GM12891 (cell line): ENCODE data around the gene SOX10.
"Not testable (repeated sequence)": the region's sequence is repeated elsewhere in the genome, so short reads cannot be mapped to it uniquely, and the experiment has no call there.

ENCODE experiments used
- DNase-seq: peaks from one replicate; pipeline ENCODE4 v3.0.0; 2011; ENCODE audit warnings: low spot score; ENCODE audit not compliant: insufficient read length
- FAIRE-seq: peaks from 2 replicates; lab custom pipeline; 2011; peaks lifted over from hg19 to GRCh38; lab: Jason Lieb, UNC
- PAX5 ChIP-seq: IDR thresholded peaks from 2 replicates; pipeline ENCODE4 v1.6.1; 2011; ENCODE audit warnings: low read length, moderate library complexity, mild to moderate bottlenecking; ENCODE audit not compliant: insufficient read depth, severe bottlenecking
- POLR2A ChIP-seq: IDR thresholded peaks from 2 replicates; pipeline ENCODE4 v1.6.1; 2011; ENCODE audit warnings: low read depth, low read length, control low read depth
- POLR2AphosphoS5 ChIP-seq: IDR thresholded peaks from 2 replicates; pipeline ENCODE4 v1.6.1; 2011; ENCODE audit warnings: low read depth, low read length, control low read depth
- POU2F2 ChIP-seq: IDR thresholded peaks from 2 replicates; pipeline ENCODE4 v1.6.1; 2011; ENCODE audit warnings: low read depth, mild to moderate bottlenecking, control low read depth, low read length, moderate library complexity
- SPI1 ChIP-seq: IDR thresholded peaks from 2 replicates; pipeline ENCODE4 v1.6.1; 2011; ENCODE audit warnings: low read depth, low read length, control low read depth
- TAF1 ChIP-seq: IDR thresholded peaks from 2 replicates; pipeline ENCODE4 v1.6.1; 2011; ENCODE audit warnings: low read depth, low read length, control low read depth

The SOX10 gene

DNA sequence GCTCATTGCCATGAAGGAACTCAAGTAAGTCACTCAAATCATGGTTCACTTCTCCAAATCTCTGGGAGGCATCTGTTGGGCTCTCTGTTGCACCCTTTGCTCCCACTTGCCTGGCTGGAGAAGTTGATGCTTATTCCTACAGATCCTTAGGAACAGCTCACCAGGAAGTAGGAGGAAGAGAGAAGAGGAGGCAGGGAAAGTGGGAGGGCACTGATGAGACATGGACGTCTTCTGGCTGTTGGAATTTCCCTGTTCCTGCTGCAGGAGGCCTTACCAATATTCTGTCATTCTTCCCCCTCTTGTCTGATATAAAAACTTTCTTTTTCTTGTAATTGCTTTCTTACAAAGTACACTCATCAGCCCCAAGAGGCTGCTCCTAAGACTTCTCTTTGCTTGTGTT, 17.2 kb downstream of the SOX10 start:
- DNase-seq (no peak), FAIRE-seq (no peak)
- TF ChIP-seq TAF1 (no peak), SPI1 (no peak), PAX5 (no peak), POLR2A (no peak), POU2F2 (no peak), POLR2AphosphoS5 (no peak)

DNA sequence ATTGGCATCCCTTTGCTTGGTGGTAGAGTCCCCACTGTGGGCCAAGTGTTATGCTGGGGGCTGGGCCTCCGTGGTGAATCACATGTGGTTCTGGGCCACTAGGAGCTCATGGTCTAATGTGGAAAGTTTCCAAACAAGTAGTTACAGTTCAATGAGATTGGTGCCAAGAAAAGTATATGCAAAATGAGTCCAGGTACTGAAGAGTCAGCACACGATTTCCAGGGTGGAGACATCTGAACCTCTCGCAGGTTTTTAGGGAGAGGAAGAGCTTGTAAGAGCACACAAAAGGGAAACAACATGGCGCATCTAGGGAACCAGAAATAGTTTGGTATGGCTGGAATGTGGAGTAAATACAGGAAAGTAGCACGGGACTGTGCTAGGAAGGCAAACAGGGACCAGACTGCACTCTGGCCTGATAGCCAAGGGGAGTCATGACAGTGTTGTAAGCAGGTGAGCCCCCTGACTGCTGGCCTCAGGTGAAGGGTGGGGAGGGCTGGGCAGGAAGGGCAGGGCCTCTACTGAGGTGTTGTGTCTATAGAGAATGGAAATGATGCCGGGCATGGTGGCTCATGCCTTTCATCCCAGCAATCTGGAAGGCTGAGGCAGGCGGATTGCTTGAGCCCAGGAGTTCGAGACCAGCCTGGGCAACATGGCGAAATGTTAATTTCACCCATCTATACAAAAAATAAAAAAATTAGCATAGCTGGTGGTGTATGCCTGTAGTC, 18.3 kb downstream of the SOX10 start:
- no peak for TF ChIP-seq POLR2AphosphoS5
- TF ChIP-seq SPI1 = no peak
- TF ChIP-seq POU2F2 = no peak
- no peak for TF ChIP-seq PAX5
- TF ChIP-seq POLR2A = no peak
- no peak for TF ChIP-seq TAF1
- no peak for FAIRE-seq
- DNase-seq = no peak

GRCh38 chr22:37961062-37961461, 23.3 kb downstream of the SOX10 start:
- no peak for DNase-seq
- no peak for FAIRE-seq
- TF ChIP-seq PAX5 = no peak
- no peak for TF ChIP-seq POLR2AphosphoS5
- TF ChIP-seq SPI1 = no peak
- no peak for TF ChIP-seq TAF1
- TF ChIP-seq POU2F2 = no peak
- TF ChIP-seq POLR2A = no peak

DNA sequence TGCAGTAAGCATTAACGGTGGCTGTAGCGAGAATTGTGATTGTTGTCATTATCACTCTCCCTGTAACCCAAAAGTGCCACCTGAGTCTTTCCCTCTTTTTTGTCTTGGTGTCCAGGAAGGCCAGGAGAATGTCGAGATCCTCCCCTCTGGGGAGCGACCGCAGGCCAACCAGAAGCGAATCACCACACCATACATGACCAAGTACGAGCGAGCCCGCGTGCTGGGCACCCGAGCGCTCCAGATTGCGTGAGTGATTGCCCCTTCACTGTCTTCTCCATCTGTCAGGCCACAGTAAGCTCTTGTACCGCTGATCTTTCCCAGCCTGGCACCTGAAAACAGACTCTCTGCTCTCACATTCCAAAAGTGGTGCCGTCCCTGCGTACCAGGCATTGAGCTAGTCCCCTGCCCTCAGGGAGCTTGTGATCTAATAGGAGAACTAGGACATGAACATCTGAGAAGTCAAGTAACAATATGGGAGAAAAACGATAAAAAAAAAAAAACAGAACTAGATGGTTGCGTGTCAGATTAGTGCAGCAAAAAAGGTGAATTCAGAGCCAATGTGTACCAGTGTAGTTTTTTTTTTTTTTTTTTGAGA, 25.0 kb downstream of the SOX10 start:
- no peak for TF ChIP-seq TAF1
- no peak for TF ChIP-seq POLR2A
- no peak for TF ChIP-seq SPI1
- TF ChIP-seq POLR2AphosphoS5 = no peak
- TF ChIP-seq POU2F2 = no peak
- TF ChIP-seq PAX5 = no peak
- FAIRE-seq = no peak

DNA sequence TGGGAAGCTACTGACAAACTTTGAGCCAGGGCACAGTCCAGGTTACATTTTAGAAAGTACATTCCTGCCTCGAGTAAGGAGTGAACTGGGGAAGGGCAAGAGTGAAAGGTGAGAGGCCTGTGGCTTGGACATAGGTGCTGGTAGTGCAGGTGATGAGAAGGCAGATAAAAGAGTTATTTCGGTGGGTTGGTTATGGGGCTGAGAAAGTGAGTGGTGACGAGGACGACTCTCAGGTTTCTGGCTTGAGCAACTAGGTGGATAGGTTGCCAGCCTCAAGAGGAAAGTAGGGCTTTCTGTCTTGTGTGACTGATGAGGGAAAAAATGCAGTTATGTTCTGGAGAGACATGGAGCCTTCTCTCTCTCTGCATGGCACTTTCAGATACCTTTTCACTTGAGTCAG, 27.1 kb downstream of the SOX10 start:
- DNase-seq (no peak), FAIRE-seq (no peak)
- TF ChIP-seq POLR2A (no peak), SPI1 (no peak), TAF1 (no peak), PAX5 (no peak), POU2F2 (no peak), POLR2AphosphoS5 (no peak)

More for the DNA sequence above, 25.0 kb downstream of the SOX10 start:
- no peak for DNase-seq

GRCh38 chr22:37955825-37956397, 28.4 kb downstream of the SOX10 start:
- not testable (repeated sequence) for DNase-seq, FAIRE-seq

DNA sequence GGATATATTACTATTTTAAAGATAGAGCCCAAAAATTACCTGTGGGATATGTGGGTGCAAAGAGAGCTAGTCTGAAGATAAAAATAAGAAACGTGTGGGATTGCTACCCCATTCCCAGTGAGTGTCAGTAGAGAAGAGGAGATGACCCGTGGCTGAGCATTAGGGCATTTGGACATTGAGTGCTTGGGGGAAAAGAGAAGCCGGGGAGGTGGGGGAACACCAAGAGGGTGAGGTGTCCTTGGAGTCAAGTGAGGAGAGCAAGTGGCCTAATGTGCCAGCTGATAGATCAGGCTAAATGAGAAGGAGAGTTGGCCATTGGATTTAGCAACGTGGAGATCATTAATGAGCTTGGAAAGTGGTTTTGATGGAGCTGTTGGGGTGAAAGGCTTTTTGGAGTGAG, 29.7 kb downstream of the SOX10 start:
- TF ChIP-seq POLR2AphosphoS5 (no peak), POLR2A (no peak), PAX5 (no peak), TAF1 (no peak)
- DNase-seq (no peak), FAIRE-seq (no peak)

DNA sequence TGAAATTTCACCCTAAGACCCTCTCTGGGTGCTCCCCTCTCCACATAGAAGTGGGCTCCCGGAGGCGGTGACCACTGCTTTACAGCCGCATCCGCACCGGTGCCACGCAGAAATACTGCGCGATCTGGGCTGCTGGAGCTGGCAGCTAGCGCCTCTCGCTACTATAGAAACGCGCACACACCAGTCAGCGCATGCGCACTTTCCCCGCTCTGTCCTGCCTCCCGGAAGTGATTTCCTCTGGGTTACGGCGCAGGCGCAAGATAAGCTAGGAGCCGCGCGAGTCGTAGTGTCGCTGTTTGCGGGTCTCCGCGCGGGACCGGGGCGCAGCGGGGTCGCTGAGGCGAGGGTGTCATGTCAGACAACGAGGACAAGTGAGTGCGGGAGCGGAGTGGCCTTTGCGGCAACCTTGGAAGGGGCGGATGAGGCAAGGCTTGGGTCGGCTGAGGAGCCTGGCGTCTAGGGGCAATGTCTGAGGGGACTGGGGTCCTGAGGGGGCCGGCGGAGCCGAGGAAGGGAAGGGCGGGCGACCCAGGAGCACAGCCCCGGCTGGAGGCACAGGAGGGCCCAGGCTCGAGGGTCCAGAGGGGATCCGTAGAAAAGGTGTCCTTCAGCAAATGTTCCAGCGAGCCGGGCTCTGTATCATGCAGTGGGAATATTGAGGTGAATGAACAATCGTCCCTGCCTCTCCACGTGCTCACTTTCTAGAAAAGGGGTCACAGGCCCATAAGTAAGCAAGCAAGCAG, 30.7 kb downstream of the SOX10 start, which contains the start of the genes C22orf23 and POLR2F:
Gene C22orf23, minus strand, starts transcription at position 165 of the 743 bp plus-strand sequence. CDS start 452 bp downstream, outside the sequence.
Gene POLR2F, plus strand, starts transcription at position 263 of the 743 bp plus-strand sequence. Its CDS starts 89 bp downstream, at position 352.
- TF ChIP-seq PAX5 (no peak), SPI1 (no peak), POLR2AphosphoS5 (peak; percentile 80), TAF1 (peak; percentile 61; the same call in 1 of the 2 replicates), POLR2A (peak; percentile 80), POU2F2 (no peak)
- DNase-seq (peak; percentile 98), FAIRE-seq (peak; percentile 100)

- DNase-seq = no peak
- TF ChIP-seq PAX5 (no peak), POU2F2 (no peak), SPI1 (no peak), POLR2AphosphoS5 (no peak), TAF1 (no peak), POLR2A (no peak)
- no peak for FAIRE-seq
These were observed 31.3 kb downstream of the SOX10 start for GRCh38 chr22:37953062-37953436.

GRCh38 chr22:37952629-37953028, 31.7 kb downstream of the SOX10 start:
- not testable (repeated sequence) for FAIRE-seq, DNase-seq
